K562 (cell line): ENCODE results near the gene SHF. TPM values are rescaled to one million over a fixed set of nuclear protein-coding genes. Genes with fewer than 3 reads are reported as not detected.

Experiments used
- ASH1L ChIP-seq: fragments of 450-650 bp; IDR thresholded peaks from 2 replicates; pipeline ENCODE4 v1.6.1; 2018; ENCODE audit warnings: borderline replicate concordance, mild to moderate bottlenecking, low read depth; ENCODE audit not compliant: partially characterized antibody
- BHLHE40 ChIP-seq: IDR thresholded peaks from 2 replicates; pipeline ENCODE4 v1.6.1; 2011; ENCODE audit warnings: low read length, improper control_type of control experiment
- E2F3 ChIP-seq: fragments of 250-450 bp; sonication (Bioruptor Pico); IDR thresholded peaks from 2 replicates; pipeline ENCODE4 v1.4.0; 2020; ENCODE audit warnings: mild to moderate bottlenecking
- GATAD2A ChIP-seq: fragments of 450-650 bp; IDR thresholded peaks from 2 replicates; pipeline ENCODE4 v1.6.1; 2017
- JUND ChIP-seq, 2 experiments: IDR thresholded peaks; 2 replicates in 1 of 2; 3 replicates in 1 of 2; pipeline ENCODE4 v1.6.1; 2011; ENCODE audit warnings: borderline replicate concordance in 2 of 2, low read depth in 2 of 2, low read length in 2 of 2, improper control_type of control experiment in 1 of 2, missing biosample characterization in 1 of 2, missing genetic modification characterization in 1 of 2, missing genetic modification reagents in 1 of 2
- MEIS2 ChIP-seq: fragments of 450-650 bp; IDR thresholded peaks from 2 replicates; pipeline ENCODE4 v1.6.1; 2014; ENCODE audit warnings: mild to moderate bottlenecking; ENCODE audit not compliant: partially characterized antibody
- NBN ChIP-seq: fragments of 450-650 bp; IDR thresholded peaks from 2 replicates; pipeline ENCODE4 v1.6.1; 2016; ENCODE audit warnings: low read depth, mild to moderate bottlenecking
- RAD21 ChIP-seq, 2 experiments: fragments of 250-450 bp in 1 of 2; fragments of 450-650 bp in 1 of 2; sonication (Bioruptor Pico) in 1 of 2; formaldehyde crosslinking in 1 of 2; IDR thresholded peaks in 1 of 2; conservative IDR thresholded peaks in 1 of 2; 2 replicates each; pipeline versions ENCODE4 v1.4.0 to v1.8.0; 2020 to 2022; ENCODE audit warnings: mild to moderate bottlenecking in 2 of 2, moderate library complexity in 1 of 2
- RBFOX2 ChIP-seq: fragments of 200-400 bp; formaldehyde crosslinking; IDR thresholded peaks from 2 replicates; pipeline ENCODE4 v1.6.1; 2017; ENCODE audit warnings: low read depth, mild to moderate bottlenecking, low read length, moderate library complexity
- RBM22 ChIP-seq: fragments of 200-400 bp; formaldehyde crosslinking; IDR thresholded peaks from 2 replicates; pipeline ENCODE4 v1.6.1; 2018; ENCODE audit warnings: low read length, low read depth; ENCODE audit not compliant: poor library complexity, severe bottlenecking
- SPI1 ChIP-seq: IDR thresholded peaks from 2 replicates; pipeline ENCODE4 v1.6.1; 2011; ENCODE audit warnings: low read depth, low read length, control low read depth, borderline replicate concordance
- TAF1 ChIP-seq: IDR thresholded peaks from 2 replicates; pipeline ENCODE4 v1.6.1; 2011; ENCODE audit warnings: mild to moderate bottlenecking, low read length, moderate library complexity; ENCODE audit not compliant: insufficient read depth, control insufficient read depth, severe bottlenecking; ENCODE audit errors: extremely low read depth
- ZNF444 ChIP-seq: fragments of 250-450 bp; sonication (Bioruptor Pico); IDR thresholded peaks from 2 replicates; pipeline ENCODE4 v1.4.0; 2020; ENCODE audit warnings: mild to moderate bottlenecking, moderate library complexity
- polyA plus RNA-seq, 8 experiments: library from polyadenylated mRNA; depleted of rRNA in 4 of 8; stranded (reverse) in 5 of 8; unstranded in 3 of 8; fragments of >200 nt; fragmentation: Nextera tagmentation in 2 of 8; fragmentation: Illumina TruSeq in 1 of 8; extraction: Ambion mirVana in 2 of 8; extraction: Trizol in 1 of 8; gene quantifications; 2 replicates each; pipeline versions ENCODE4 v1.2.1 to v1.2.3, GENCODE V29; 2011 to 2014; ENCODE audit warnings: inconsistent platforms in 1 of 8, missing spikeins in 1 of 8
- total RNA-seq, 7 experiments: library from RNA; depleted of rRNA in 6 of 7; stranded (reverse); fragments of >200 nt in 6 of 7; fragmentation: Illumina TruSeq in 2 of 7; extraction: Trizol in 2 of 7; gene quantifications; 2 replicates each; pipeline versions ENCODE4 v1.2.1 to v1.2.3, GENCODE V29; 2011 to 2021; ENCODE audit warnings: low replicate concordance in 1 of 7
- TF ChIP-seq, protein P1 (sequence below): sonication (generic); formaldehyde crosslinking; IDR thresholded peaks from 2 replicates; pipeline ENCODE4 v1.9.0; 2022; ENCODE audit warnings: mild to moderate bottlenecking, missing genetic modification reagents
- TF ChIP-seq, protein P2 (sequence below): fragments of 250-450 bp; sonication (Bioruptor Pico); IDR thresholded peaks from 2 replicates; pipeline ENCODE4 v1.4.0; 2020; ENCODE audit warnings: borderline replicate concordance
- TF ChIP-seq, protein P3 (sequence below): sonication (generic); formaldehyde crosslinking; IDR thresholded peaks from 2 replicates; pipeline ENCODE4 v1.8.1; 2022; ENCODE audit warnings: missing genetic modification reagents
- TF ChIP-seq, protein P4 (sequence below), 2 experiments: IDR thresholded peaks in 1 of 2; conservative IDR thresholded peaks in 1 of 2; 2 replicates each; pipeline ENCODE4 v1.6.1; 2016; ENCODE audit warnings: low read depth in 2 of 2, mild to moderate bottlenecking in 1 of 2, missing compliant biosample characterization in 1 of 2, missing genetic modification characterization in 1 of 2, moderate library complexity in 1 of 2
- TF ChIP-seq, protein P5 (sequence below), 2 experiments: fragments of 250-450 bp in 1 of 2; fragments of 450-650 bp in 1 of 2; sonication (Bioruptor Pico) in 1 of 2; IDR thresholded peaks; 2 replicates each; pipeline versions ENCODE4 v1.6.1 to v1.8.0; 2016 to 2021; ENCODE audit warnings: mild to moderate bottlenecking in 2 of 2, moderate library complexity in 2 of 2, missing compliant biosample characterization in 1 of 2, missing genetic modification characterization in 1 of 2

Gene SHF
- total and polyA plus RNA-seq, 9 of the 15 experiments (the other 6 are each of a cell fraction or from before 2014, with no cell fraction given) = 0.51 to 2.2 (median 0.85) TPM; not detected in 2

DNA sequence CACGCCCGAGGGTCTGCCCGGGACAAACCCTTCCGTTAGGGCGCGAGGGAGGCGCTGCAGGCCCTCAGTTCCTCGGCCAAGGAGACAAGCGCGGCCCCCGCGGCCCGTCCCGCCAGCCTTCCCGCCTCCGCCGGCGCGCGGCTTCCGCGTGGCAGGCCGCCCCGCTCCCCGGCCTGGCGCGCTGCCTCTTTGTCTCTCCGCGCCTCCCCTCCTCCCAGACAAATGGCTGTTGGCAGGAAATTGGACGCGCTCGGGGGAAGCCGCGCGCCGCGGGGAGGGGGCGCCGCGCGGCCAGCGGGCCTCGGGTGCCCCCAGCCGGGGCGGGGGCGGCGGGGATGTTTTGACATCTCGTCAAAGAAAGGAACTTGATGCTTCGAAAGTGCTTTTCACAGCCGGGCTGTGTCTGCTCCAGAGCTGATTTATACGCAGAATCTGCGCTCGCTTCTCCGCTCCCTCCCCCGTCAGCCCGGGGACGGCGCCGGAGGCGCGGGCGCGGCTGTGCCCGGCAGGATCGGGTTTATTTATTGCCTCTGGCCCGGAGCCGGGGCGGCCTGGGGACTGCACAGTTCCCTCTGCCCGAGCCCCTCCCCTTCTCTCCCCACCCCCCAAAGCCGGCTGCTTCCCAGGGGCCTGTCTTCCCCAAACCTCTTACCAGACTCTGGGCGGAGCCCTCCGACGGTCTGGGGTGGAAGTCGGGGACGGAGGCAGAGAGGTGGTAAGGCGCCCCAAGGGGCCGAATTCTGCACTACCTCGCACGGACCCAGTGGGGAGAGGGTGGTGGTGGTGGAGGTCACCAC, 20.7 kb downstream of the SHF start (continued):
- TF ChIP-seq JUND (IDR thresholded peaks at IDR 0.05; ENCODE audit: borderline replicate concordance, low read depth, low read length) (no peak), JUND (tag; IDR thresholded peaks at IDR 0.05; ENCODE audit: borderline replicate concordance, low read depth, low read length) (0 out of 3 replicates have a peak, but pooled peaks have one; percentile 8), TAF1 (peak; percentile 67), NBN (0 out of 2 replicates have a peak, but pooled peaks have one; percentile 67), GATAD2A (no peak), BHLHE40 (peak; percentile 18; the same call in 1 of the 2 replicates), ZNF444 (CRISPR knock-in tag) (no peak), SPI1 (peak; percentile 56), RBM22 (peak; percentile 34), MEIS2 (peak; percentile 62), RBFOX2 (peak; percentile 81), E2F3 (CRISPR knock-in tag) (peak; percentile 90), ASH1L (no peak), RAD21 (CRISPR knock-in tag; conservative IDR thresholded peaks at IDR 0.05 in 1 of 2, IDR thresholded peaks at IDR 0.05 in 1 of 2) (peak; percentile 25 to 36)
- TF ChIP-seq, protein P1, sequence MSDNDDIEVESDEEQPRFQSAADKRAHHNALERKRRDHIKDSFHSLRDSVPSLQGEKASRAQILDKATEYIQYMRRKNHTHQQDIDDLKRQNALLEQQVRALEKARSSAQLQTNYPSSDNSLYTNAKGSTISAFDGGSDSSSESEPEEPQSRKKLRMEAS = no peak
- TF ChIP-seq, protein P2, sequence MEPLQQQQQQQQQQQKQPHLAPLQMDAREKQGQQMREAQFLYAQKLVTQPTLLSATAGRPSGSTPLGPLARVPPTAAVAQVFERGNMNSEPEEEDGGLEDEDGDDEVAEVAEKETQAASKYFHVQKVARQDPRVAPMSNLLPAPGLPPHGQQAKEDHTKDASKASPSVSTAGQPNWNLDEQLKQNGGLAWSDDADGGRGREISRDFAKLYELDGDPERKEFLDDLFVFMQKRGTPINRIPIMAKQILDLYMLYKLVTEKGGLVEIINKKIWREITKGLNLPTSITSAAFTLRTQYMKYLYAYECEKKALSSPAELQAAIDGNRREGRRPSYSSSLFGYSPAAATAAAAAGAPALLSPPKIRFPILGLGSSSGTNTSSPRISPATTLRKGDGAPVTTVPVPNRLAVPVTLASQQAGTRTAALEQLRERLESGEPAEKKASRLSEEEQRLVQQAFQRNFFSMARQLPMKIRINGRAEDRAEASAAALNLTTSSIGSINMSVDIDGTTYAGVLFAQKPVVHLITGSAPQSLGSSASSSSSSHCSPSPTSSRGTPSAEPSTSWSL (CRISPR knock-in tag) = no peak
- TF ChIP-seq, protein P3, sequence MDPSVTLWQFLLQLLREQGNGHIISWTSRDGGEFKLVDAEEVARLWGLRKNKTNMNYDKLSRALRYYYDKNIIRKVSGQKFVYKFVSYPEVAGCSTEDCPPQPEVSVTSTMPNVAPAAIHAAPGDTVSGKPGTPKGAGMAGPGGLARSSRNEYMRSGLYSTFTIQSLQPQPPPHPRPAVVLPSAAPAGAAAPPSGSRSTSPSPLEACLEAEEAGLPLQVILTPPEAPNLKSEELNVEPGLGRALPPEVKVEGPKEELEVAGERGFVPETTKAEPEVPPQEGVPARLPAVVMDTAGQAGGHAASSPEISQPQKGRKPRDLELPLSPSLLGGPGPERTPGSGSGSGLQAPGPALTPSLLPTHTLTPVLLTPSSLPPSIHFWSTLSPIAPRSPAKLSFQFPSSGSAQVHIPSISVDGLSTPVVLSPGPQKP = no peak
- TF ChIP-seq, protein P4, sequence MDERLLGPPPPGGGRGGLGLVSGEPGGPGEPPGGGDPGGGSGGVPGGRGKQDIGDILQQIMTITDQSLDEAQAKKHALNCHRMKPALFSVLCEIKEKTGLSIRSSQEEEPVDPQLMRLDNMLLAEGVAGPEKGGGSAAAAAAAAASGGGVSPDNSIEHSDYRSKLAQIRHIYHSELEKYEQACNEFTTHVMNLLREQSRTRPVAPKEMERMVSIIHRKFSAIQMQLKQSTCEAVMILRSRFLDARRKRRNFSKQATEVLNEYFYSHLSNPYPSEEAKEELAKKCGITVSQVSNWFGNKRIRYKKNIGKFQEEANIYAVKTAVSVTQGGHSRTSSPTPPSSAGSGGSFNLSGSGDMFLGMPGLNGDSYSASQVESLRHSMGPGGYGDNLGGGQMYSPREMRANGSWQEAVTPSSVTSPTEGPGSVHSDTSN (CRISPR knock-in tag; IDR thresholded peaks at IDR 0.05; ENCODE audit: low read depth) = no peak
- TF ChIP-seq, protein P4 (tag; conservative IDR thresholded peaks at IDR 0.05; ENCODE audit: low read depth) = peak; percentile 35; the same call in 1 of the 2 replicates
- TF ChIP-seq, protein P5, sequence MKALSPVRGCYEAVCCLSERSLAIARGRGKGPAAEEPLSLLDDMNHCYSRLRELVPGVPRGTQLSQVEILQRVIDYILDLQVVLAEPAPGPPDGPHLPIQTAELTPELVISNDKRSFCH (CRISPR knock-in tag; IDR thresholded peaks at IDR 0.05) = no peak
- TF ChIP-seq, protein P5 (tag; IDR thresholded peaks at IDR 0.05) = 0 out of 2 replicates have a peak, but pooled peaks have one; percentile 34
